Measurements from ENCODE around the gene EFHD1.

Gene EFHD1, protein sequence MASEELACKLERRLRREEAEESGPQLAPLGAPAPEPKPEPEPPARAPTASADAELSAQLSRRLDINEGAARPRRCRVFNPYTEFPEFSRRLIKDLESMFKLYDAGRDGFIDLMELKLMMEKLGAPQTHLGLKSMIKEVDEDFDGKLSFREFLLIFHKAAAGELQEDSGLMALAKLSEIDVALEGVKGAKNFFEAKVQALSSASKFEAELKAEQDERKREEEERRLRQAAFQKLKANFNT

DNA sequence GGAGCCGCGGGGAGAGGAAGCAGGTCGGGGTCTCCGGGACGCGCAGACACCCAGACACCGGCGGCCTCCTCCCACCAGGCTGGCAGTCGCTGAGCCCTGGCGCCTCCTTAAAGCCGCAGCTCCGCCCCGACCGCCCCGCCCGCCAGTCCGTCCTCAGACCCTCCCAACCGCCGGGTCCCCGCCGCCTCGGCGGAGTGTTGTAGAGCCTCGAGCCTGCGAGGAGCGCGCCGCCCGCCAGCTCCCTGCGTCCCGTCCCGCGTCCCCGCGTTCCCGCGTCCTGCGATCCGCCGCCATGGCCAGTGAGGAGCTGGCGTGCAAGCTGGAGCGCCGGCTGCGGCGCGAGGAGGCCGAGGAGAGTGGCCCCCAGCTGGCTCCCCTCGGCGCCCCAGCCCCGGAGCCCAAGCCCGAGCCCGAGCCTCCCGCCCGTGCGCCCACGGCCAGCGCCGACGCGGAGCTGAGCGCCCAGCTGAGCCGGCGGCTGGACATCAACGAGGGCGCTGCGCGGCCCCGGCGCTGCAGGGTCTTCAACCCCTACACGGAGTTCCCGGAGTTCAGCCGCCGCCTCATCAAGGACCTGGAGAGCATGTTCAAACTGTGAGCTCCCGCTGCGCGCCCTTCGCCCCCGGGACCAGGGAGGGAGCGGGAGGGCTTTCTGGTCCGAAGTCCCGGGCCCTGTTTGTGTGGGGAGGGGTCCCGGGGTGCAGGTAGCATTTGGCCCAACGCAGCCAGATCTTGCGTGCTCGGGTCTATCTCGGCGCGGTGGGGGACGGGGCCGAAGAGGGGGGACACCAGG lies at the start of gene EFHD1:
Gene EFHD1 (plus strand): TSS at position 192 of the 793 bp plus-strand sequence. CDS start 101 bp downstream, at position 293.
- peak; percentile 70 for DNase-seq (ENCODE audit: low read depth)

DNA sequence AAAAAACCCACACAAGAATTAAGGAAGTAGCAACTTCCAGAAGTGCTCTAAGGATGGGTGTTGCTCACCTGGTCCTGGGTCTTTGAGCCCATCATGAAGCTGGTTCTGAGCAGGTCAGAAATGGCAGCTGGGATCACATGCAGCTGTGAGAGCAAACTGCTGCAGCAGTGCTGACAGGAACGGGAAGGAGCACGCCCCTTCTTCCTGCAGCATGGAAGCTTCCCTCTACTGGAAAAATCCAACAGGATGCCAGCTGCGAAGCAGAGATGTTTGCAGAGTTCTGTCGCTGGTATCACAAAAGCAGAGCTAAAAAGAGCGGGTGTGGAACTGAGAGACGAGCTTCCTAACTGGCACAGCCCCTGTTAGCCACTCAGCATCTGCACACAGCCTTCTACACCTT lies 49.2 kb upstream of the EFHD1 start:
- no peak for DNase-seq (ENCODE audit: low read depth)

DNA sequence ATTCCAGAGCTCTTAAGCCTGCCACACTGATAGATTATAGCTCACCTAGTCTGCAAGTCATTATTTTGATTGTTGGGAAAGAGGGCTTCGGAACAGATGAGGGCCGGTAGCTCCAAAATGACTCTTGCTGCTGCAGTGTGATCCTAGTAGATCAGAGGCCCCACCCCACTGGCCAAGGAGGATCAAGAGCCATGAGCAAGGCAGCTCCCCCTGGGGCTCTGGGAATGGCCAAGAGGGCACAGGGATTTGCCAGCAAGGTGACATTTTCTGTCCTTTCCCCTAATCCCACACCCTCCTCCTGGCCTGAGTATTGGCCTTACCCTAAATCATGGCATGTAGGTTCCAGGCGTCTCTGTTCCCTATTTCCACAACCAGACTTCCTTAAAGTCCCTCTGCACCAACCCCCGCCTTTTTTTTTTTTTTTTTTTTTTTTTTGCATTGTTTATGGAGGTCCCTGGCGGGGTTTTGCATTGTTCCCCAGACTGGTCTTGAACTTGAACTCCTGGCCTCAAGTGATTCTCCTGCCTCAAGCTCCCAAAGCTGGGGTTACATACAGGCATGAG lies 46.4 kb upstream of the EFHD1 start:
- no peak for DNase-seq (ENCODE audit: low read depth)

DNA sequence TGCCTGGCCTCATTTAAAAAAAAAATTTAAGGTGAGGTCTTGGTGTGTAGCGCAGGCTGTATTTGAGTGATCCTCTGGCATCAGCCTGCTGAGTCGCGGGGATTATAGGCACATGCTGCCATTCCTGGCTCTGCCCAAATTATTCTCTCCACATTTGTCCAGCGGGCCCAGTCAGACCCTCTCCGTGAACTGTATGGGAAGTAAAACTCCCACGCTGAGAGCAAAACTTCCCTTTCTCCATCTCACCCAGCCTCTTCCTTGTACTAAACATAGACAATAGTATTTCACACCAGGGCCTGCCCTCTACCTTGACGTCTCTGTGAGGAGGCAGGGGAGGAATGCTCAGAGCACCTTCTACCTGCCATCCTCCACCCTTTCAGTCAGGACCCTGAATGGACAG lies 45.9 kb upstream of the EFHD1 start:
- no peak for DNase-seq (ENCODE audit: low read depth)

DNA sequence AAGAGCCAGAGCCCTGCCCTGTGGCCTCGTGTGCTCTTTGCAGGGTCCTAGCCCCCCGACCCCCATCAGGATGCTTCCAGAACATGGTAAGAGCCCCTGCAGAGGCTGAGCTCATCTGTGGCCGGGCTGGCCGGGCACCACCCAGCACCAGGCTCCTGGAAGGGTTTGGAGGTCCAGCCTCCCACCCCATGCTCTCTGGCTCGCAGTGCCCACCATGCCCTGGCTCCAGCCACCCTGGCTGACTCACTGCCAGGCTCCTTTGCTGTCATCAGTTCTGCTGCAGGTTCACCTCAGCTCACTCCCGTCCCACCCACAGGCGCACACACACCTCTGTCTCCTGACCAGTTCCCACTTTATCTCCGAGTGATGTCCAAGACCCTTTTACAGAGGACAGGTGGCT lies 45.4 kb upstream of the EFHD1 start:
- no peak for DNase-seq (ENCODE audit: low read depth)

DNA sequence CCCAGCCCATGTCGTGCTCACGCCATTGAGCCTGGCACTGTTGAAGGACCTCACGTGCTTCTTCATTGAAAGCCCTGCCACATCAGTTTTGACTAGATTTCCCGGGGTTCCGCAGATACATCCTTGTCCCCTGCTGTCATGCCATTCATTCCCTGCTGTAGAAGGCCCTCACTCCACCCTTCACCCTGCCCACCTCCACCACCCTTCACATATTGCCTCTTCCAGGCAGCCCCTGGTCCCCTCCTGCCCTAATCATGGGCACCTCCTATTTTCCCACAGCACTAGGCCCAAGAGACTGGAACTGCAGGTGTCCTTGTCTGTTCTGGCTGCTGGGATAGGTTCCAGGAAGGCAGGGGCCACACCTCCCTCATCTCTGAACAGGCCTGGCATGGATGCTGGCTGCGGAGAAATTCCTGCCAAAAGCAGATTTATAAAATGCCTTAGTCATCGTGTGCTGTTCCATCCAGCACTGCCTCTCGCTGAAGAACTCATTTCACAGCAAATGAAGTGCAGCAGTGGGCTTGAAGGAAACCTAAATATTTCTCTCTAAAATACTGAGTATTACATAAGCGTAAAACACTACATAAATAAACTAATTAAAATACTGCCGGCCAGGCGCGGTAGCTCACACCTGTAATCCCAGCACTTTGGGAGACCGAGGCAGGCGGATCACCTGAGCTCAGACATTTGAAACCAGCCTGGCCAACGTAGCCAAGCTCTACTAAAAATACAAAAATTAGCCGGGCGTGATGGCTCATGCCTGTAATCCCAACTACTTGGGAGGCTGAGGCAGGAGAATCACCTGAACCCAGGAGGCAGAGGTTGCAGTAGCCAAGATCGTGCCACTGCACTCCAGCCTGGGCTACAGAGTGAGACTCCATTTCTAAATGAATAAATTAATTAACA lies 44.5 kb upstream of the EFHD1 start:
- peak; percentile 83 for DNase-seq (ENCODE audit: low read depth)

DNA sequence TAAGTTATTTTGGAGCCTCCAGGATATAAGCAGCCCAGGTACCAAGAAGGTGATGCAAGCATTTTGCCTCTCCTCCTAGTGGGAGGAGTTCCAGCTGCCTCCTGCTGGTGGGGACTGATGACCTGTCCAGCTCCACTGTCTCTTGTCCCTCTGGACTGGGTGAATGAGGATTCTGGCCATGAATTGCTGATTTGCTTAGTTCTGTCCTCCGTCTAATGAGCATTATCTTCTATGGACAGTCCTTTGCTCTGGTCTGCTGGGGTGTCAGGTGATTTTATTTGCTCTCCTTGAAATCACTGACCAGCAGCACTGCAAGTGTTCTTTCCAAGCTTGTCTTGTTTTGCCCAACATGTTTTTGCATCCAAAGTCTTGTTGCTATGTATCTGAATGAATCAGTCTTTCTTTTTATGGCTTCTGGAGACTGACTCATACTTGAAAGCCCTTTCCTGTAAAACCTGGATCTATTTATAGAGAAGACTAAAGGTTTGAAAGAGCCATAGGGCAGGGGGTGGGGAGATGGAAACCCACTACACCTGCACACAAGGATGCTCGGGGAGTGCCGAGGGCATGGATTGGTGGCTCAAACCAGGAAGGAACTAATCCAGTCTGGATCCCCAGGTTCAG lies 40.5 kb upstream of the EFHD1 start:
- peak; percentile 66 for DNase-seq (ENCODE audit: low read depth)

DNA sequence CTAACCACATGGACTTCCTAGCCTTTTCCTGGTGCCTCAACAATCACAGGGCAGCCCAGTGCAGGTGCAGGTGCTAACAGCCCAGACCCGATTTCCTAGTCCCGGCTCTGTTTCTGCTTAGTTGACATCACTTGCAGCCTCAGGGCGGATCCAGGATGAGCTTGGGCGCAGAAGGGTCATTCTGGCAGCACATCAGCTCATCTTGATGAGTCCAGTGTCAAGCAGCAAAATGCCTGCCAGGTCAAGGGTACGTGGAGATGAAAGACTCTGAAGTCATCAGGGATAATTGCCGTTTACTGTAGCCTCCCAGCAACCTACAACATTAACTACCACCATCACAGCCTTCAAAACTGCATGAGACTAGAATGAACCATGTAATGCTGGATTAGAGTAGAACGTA lies 39.4 kb upstream of the EFHD1 start:
- no peak for DNase-seq (ENCODE audit: low read depth)

DNA sequence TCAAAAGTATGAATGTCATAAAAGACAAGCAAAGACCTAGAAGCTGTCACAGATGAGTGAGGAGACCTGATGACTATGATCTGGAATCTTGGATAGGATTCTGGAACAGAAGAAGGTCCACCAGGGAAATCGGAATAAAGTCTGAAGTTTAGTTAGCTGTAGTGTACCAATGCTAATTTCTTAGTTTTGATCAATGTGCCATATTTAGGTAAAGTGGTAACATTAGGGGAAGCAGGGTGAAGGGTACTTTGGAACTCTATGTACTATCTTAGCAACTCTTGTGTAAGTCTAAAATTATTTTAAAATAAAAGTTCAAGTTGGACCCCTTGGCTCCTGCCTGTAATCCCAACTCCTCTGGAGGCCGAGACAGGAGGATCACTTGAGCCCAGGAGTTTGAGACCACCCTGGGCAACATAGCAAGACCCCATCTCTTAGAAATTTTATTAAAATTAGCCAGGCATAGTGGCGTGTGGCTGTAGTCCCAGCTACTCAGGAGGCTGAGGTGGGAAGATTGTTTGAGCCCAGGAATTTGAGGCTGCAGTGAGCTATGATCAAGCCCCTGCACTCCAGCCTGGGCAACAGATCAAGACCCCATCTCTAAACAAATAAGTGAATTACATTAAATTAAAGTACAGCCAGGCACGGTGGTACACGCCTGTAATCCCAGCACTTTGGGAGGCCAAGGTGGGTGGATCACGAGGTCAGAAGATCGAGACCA lies 35.9 kb upstream of the EFHD1 start:
- DNase-seq (ENCODE audit: low read depth): no peak

DNA sequence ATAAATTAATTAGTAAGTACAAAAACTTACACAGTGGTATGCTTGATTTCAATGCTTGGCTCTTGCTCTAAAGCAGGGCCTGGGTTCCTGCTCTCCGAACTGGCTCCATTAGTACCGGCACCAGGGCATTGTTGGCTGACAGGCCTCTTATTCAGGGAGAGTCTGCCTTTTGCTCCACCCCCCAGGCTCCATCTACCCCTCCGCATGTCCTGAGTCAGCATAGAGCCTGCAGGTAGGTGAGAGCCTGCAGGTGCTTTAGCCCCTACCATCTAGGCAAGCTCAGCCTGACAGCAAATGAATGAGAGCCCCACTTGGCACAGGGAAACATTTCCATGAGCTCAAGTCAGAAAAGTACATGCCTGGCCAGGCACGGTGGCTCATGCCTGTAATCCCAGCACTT lies 35.1 kb upstream of the EFHD1 start:
- DNase-seq (ENCODE audit: low read depth): no peak

DNA sequence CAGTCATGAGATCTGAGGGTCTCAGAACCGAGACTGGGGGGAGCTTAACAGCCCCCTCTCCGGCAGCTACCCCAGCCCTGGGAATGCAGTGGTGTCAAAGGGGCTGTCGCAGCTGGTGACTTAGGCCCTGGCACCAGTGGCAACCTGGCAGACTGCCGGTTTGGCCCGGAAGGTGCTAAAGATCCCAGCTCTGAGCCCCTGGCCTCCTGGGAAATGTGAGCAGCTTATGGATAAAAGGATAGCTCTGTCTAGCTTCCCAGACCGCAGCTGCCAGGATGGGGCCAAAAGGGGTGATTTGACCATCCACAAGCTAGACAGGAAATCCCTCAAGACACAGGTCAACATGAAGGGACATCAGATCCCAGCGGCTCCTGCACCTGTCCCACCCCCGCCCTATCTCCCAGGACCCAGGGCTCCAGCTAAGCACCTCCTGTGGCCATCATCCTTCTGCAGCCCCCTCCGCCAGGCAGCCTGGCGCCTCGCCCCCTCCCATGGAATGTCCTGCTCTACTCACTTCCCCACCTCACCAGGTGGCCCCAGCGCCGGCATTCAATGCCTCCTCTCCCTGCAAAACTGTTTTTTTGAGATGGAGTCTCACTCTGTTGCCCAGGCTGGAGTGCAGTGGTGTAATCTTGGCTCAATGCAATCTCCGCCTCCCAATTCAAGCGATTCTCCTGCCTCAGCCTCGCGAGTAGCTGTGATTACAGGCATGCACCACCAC lies 33.2 kb upstream of the EFHD1 start:
- DNase-seq (ENCODE audit: low read depth): no peak

DNA sequence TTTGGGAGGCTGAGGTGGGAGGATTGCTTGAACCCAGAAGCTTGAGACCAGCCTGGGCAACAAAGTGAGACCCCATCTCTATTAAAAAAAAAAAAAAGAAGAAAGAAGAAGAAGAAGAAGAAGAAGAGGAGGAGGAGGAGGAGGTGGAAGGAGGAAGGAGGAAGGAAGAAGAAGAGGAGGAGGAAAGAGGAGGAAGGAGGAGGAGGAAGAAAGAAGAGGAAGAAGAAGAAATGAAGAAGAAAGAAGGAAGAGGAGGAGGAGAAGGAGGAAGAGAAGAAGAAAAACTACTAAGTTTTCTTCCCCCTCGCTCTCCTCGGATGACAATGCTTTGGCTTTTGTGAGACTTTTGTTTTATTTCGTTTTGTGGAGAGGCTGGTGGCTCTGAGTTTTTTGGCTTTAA lies 30.1 kb upstream of the EFHD1 start:
- no peak for DNase-seq (ENCODE audit: low read depth)

DNA sequence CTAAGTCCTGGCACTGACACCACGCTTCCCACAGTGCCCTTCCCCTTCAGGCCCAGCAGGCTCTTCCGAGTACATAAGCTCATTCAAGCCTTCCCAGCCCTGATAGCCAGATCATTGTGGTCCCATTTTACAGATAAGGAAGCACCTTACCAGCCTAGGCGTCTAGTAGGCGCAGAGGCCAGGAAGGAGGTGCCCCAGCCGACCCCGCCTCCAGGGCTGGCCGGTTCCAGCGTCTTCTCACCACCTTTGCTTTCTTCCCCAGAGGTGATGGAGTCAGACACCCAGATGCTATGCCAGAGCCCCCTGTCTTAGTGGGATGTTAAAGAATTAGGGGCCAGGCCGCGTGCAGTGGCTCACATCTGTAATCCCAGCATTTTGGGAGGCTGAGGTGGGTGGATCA lies 28.9 kb upstream of the EFHD1 start:
- no peak for DNase-seq (ENCODE audit: low read depth)

DNA sequence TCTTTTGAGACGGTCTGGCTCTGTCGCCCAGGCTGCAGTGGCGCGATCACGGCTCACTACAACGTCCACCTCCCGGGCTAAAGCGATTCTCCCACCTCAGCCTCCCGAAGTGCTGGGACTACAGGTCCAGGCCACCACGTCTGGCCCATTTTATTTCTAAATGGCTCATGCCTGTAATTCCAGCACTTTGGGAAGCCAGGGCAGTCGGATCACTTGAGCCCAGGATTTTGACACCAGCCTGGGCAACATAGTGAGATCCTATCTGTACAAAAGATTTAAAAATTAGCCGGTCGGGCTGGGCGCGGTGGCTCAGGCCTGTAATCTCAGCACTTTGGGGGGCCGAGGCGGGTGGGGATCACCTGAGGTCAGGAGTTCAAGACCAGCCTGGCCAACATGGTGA lies 26.4 kb upstream of the EFHD1 start:
- DNase-seq (ENCODE audit: low read depth): no peak

DNA sequence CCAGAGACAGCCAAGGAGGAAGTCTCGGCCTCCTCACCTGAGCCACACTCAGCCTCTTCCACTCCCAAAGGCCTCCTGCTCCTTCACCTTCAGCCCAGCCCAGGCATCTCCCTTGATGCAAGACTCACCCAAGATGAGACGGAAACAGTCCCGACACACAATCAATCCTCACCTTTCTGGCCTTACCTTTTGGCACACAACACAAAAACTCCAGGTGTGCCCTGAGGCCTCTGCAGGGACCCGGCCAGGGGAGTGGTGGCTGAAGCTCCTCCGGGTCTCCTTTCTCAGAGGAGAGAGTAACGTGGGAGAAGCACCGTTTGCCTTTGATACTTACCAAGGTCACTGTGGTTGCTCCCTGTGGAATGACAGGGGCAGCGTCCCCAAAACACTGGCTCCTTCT lies 23.8 kb upstream of the EFHD1 start:
- no peak for DNase-seq (ENCODE audit: low read depth)

DNA sequence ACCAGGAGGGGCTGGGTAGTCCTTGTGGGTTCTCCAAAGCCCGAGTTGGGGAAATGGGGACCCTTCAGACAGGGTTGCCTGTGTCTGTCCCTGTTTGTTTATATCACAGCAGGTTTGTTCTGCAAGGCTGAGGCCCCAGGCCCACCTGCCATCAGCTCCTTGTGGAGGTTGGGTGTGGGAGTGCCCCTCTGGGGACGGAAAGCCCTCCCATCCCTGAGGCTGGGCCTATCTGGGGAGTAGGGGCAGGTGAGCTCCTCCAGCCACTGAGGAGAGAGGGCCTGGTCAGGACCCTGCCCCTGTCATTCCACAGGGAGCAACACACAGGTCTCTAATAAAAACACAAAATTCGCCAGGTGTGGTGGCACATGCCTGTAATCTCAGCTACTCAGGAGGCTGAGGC lies 23.3 kb upstream of the EFHD1 start:
- no peak for DNase-seq (ENCODE audit: low read depth)

DNA sequence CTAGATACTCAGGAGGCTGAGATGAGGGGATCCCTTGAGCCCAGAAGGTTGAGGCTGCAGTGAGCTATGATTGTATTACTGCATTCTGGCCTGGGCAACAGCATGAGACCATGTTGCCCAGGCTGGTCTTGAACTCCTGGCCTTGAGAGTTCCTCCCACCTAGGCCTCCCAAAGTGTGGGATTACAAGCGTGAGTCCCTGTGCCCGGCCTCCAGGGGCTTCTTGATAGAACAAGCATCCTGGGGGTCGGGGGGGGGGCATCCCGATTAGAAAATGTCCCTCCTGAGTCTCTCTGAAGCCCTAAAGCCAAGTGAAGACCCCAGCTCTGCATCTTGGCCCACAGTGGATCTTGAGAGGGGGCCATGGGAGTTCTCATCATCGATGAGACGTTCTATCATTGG lies 22.3 kb upstream of the EFHD1 start:
- DNase-seq (ENCODE audit: low read depth): no peak

DNA sequence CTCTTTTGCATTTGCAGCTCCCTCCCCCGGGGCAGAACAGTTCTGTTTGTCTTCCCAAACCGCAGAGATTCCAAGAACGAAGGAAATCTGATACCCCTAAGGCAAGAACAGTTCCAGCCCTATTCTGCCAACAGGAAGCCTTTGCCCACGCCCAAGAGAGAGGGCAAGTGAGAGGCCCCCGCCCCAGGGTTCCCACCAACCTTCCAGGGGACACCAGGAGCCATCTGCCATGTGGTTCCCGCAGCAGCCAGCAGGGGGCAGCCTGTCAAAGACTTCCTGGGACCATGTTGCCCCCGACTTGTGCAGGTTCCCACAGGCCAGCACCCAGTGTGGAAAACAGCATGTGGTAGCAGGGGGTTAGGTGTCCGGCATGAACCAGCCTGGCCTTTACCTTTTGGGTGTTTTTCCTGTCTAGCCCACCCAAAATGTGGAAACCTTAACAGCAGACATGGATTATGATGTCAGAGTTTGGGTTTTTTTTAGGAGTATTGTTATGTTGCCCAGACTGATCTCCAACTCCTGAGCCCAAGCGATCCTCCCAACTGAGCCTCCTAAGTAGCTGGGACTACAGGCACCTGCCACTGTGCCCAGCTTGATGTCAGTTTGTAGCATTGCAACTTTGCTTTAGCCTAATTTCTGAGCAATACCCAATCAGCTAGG lies 21.7 kb upstream of the EFHD1 start:
- DNase-seq (ENCODE audit: low read depth): peak; percentile 87

DNA sequence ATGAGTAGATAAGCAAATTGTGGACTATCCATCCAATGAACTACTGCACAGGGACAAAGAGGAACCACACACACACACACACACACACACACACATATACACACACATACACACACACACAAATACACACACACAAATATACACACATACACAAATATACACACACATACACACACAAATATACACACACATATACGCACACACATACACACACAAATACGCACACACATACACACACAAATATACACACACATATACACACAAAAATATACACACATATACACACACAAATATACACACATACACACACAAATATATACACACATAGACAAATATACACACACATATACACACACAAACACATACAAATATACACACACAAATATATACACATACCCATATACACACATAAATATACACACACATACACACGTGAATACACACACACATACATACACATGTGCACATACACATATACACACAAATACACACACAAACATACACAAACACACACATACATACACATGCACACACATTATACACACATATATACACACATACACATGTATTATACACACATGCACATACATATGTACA lies 19.8 kb upstream of the EFHD1 start:
- no peak for DNase-seq (ENCODE audit: low read depth)

DNA sequence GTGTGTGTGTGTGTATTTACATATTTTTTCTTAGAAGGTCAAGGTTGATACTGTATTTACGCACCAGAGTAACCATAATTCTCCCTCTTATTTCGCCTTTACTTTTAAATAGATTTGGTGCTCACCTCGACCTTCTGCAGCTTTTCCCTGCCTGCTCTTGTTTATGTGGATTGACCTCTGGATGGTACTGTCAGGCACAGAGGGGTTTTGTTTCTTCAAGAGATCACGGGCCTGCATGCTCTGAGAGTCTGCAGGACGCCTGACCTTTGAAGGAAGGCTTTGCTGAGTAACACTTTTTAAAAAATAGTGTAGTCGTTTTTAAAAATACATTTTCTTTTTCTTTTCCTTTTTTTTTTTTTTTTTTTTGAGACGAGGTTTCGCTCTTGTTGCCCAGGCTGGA lies 18.1 kb upstream of the EFHD1 start:
- no peak for DNase-seq (ENCODE audit: low read depth)

All from fibroblast of gingiva (primary cell).